HG03135 (cell line): ENCODE data around the gene ZBTB1.
"Not testable (repeated sequence)": the region's sequence is repeated elsewhere in the genome, so short reads cannot be mapped to it uniquely, and the experiment has no call there.

ENCODE experiments used
- ATAC-seq: cut with Tn5 transposase; IDR thresholded peaks from one replicate; pipeline ENCODE4 v1.9.1; 2021; ENCODE audit warnings: mild to moderate bottlenecking, moderate library complexity; ENCODE audit not compliant: unreplicated experiment

The ZBTB1 gene

GRCh38 chr14:64495252-64495651 is 9.3 kb upstream of the ZBTB1 start:
- ATAC-seq: no peak

GRCh38 chr14:64496764-64497163 is 7.8 kb upstream of the ZBTB1 start:
- ATAC-seq: no peak

GRCh38 chr14:64500088-64500487 is 4.5 kb upstream of the ZBTB1 start:
- ATAC-seq: no peak

- no peak for ATAC-seq
These were observed 3.0 kb upstream of the ZBTB1 start for GRCh38 chr14:64501411-64502171.

- ATAC-seq: no peak
These were observed 2.1 kb upstream of the ZBTB1 start for GRCh38 chr14:64502456-64502855.

GRCh38 chr14:64502887-64503433 is 1.6 kb upstream of the ZBTB1 start:
- ATAC-seq: no peak

GRCh38 chr14:64503434-64504309 is 898 bp upstream of the ZBTB1 start, which contains the start of gene ZBTB25:
Gene ZBTB25, minus strand, starts transcription at chr14:64503838. Its CDS starts 13,305 bp downstream, at chr14:64490533.
- ATAC-seq: peak; percentile 59

- peak; percentile 27 for ATAC-seq
These were observed 576 bp downstream of the ZBTB1 start for GRCh38 chr14:64504897-64505794.

- no peak for ATAC-seq
These were observed 2.2 kb downstream of the ZBTB1 start for GRCh38 chr14:64506721-64507120.

GRCh38 chr14:64507376-64508156 is 3.0 kb downstream of the ZBTB1 start:
- ATAC-seq: no peak

- ATAC-seq: no peak
These were observed 3.7 kb downstream of the ZBTB1 start for GRCh38 chr14:64508215-64508776.

- no peak for ATAC-seq
These were observed 4.5 kb downstream of the ZBTB1 start for GRCh38 chr14:64509036-64509435.

GRCh38 chr14:64510825-64511671 is 6.5 kb downstream of the ZBTB1 start:
- no peak for ATAC-seq

GRCh38 chr14:64513271-64513670 is 8.7 kb downstream of the ZBTB1 start:
- no peak for ATAC-seq

GRCh38 chr14:64515053-64515452 is 10.5 kb downstream of the ZBTB1 start:
- ATAC-seq: no peak

GRCh38 chr14:64516969-64517368 is 12.4 kb downstream of the ZBTB1 start:
- ATAC-seq: no peak

GRCh38 chr14:64517667-64518066 is 13.1 kb downstream of the ZBTB1 start:
- not testable (repeated sequence) for ATAC-seq

GRCh38 chr14:64518229-64518628 is 13.7 kb downstream of the ZBTB1 start:
- ATAC-seq: no peak

GRCh38 chr14:64520699-64521098 is 16.1 kb downstream of the ZBTB1 start:
- no peak for ATAC-seq
